AG08396 (cell line): Measurements from ENCODE around the gene WNT5B.

Experiments used
- DNase-seq: peaks from one replicate; pipeline ENCODE4 v3.0.0; 2012; ENCODE audit warnings: low spot score, mixed read lengths

The WNT5B gene

DNA sequence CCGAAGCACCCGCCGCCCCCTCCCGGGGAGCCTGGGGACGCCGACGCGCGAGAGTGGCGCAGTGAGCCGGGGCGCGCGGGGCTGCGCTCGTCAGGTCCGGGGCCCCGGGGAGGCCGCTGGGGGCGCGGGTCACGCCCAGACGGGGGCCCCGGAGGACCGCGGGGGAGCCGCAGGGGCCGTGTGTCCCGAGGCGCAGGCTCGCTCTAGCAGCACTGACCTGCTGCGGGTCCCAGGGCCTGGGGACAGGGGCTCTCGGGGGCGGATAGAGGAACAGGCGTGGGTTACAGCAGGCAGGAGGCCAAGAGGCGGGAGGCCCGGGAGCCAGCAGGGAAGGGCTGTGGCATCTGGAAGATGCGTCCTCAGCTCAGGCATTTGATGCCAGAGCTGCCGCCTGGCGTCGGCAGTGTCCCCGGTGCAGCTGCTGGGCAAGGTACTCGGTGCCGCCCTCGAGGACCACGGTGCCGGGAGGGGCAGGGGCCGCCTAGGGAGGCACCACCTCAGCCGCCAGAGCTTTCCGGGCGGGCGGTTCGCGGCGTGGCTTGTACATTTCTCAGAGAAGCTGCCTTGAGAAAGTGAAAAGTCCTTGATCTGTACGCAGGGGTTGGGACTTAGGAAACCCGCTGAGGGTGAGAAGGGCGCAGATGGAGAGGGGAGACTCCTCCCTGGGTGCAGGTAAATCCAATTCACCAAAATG, 1.2 kb downstream of the WNT5B start:
- DNase-seq, result no peak

DNA sequence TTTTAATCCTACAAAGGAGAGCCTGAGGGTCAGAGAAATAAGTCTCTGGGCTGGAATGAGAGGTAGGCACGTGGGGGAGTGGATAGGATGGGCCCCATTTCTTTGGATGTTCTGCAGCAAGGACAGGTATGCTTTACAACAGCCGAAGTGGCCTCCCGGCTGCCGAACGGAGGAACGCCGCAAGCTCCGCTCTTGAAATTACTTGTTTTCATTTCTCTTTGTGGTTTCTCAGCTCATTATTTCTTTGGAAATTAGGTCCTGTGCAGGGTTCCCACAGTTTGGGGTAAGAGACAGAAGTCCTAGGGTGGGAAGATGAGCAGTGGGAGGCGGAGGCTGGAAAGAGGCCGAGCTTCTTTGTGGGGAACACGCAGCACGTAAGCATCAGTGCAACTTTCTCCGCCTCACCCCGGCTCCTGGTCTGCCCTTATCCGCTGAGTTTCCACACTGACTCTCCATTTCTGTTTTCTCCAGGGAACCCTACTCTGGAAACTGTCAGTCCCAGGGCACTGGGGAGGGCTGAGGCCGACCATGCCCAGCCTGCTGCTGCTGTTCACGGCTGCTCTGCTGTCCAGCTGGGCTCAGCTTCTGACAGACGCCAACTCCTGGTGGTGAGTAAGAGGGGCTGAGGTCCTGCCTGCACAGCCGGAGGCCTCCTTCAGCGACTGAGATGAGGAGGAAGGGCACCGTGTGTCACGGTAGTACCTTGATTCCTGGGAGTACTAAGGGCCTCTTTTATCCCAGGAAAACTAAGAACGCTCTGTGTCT, 2.0 kb downstream of the WNT5B start:
- DNase-seq, result no peak

DNA sequence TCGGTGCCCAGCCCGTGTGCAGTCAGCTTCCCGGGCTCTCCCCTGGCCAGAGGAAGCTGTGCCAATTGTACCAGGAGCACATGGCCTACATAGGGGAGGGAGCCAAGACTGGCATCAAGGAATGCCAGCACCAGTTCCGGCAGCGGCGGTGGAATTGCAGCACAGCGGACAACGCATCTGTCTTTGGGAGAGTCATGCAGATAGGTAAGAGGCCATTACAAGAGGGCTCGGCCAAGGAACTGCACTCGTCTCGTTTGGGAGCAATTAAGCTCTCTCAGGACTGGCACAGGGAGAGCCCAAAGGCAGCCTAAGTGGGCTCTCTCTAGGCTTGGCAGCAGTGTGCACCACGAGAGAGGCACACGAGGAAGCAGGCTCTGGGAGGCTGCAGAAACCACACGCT, 3.7 kb downstream of the WNT5B start:
- DNase-seq, result no peak

GRCh38 chr12:1633459-1633858, 4.4 kb downstream of the WNT5B start:
- DNase-seq, result no peak

DNA sequence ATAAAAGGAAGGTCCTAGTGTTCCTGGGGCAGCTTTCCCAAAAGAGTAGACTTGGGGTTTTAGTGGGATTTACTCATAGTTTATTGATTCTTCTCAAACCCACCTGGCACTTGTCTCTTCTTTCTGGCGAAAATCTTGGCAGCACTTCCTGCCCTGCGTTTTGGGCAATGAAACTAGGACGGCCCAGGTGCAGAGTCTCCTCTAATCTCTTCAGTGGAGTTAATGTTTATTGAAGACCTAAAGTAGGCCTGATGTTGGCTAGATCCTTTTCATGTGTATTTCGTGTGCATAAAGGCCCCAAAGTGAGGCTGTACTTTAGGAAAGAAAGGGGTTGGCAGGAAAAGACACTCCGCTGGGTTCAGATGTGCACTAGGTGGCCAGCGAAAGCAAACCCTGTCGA, 5.1 kb downstream of the WNT5B start:
- no peak for DNase-seq

DNA sequence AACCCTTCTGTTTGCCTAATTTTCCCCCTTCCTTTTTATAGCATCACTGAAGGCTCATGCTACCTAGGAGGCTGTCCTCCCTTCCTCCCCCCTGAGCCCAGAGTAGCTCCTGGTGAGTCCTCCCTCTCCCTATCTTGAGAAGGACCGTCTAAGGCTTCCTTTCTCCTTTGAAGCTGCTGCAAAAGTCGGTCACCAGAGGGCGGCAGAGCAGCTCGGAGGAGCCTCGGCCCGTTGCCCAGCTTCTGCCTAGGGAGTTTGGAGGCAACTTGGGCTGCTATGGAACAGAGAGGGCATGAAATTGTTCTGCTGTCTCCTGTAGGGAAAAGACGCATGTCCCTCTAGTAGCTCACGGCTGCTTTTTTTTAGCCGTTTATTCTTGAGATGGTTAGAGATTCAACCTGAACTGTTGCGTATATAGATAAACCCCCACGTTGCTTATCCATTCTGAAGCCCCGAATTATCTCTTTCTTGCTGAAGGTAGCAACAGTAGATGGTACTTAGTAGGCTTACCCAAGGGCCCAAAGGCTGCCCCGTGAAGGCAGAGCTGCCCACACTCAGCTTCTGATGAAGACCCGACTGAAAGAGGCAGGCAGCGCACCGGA, 5.7 kb downstream of the WNT5B start:
- DNase-seq, result peak; percentile 85

DNA sequence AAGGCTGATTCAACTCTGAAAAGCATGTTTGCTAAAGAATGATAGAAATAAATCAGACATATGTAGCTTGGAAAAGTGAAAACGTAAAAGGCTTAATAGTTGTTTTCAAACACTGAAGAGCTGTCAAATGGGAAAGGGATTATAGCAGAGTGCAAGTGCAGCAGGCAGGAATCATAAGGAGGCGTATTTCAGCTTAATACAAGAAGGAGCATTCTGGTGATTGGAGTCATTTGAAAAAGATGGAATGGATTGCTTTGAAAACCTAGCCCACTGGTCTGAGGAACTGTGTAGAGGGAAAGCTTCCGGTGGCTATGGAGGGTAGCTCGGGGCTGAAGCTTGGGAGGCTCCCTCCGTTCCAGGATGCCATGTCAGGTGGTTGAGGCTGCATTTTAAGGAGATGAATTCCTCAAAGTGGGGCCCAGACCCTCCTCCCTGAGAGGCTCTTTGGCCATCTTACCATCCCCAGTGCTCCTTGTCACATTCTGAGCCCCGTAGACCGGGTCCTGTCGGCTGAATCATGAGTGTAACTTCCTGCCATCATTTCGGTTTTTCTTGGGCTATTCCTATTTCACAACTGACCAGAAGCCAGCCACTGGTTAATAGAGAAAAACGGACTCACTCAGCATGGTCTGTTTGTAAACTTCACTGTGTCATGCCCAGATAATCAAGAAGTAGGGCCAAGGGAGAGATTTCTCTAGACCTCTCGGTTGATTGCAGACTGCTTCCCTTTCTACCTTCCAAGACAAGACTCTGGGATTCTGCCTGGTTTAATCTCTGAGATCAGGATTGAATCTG, 6.5 kb downstream of the WNT5B start:
- no peak for DNase-seq

DNA sequence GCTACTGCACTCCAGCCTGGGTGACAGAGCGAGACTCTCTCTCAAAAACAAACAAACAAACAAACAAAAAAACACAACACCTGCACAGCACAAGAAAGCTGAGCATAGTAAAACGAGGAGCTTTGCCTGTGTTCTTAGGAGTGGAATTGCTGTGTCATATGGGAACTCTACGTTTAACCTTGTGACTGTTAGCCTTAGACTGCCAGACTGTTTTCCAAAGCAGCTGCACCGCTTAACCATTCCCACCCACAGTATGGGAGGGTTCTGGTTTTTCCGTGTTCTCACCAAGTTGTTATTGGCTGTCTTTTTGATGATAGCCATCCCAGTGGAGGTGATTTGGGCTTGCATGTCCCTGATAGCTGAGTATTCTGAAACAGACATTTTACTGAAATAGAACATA, 9.2 kb downstream of the WNT5B start:
- no peak for DNase-seq

GRCh38 chr12:1639538-1639937, 10.5 kb downstream of the WNT5B start:
- DNase-seq, result no peak

- DNase-seq, result no peak
These were observed 11.6 kb downstream of the WNT5B start for GRCh38 chr12:1640328-1641234.

GRCh38 chr12:1642513-1642912, 13.5 kb downstream of the WNT5B start:
- DNase-seq, result no peak

DNA sequence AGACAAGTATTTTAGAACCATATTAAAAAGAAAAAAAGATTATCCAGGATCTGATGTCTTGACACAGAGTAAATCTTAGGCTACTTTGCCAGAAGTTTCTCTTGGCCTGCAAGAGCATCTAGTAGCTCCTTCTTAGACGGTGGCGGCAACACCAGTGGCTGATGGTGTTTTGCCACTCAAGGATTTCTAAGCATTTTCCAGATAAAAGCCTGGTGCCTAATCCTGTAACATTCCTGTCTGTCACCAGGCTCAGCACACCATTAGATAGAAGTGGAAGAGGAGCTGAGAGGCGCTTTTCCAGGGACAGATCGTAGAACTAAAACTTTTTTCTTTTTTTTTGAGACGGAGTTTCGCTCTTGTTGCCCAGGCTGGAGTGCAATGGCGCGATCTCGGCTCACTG, 14.0 kb downstream of the WNT5B start:
- no peak for DNase-seq

GRCh38 chr12:1643905-1644533, 15.0 kb downstream of the WNT5B start:
- no peak for DNase-seq

DNA sequence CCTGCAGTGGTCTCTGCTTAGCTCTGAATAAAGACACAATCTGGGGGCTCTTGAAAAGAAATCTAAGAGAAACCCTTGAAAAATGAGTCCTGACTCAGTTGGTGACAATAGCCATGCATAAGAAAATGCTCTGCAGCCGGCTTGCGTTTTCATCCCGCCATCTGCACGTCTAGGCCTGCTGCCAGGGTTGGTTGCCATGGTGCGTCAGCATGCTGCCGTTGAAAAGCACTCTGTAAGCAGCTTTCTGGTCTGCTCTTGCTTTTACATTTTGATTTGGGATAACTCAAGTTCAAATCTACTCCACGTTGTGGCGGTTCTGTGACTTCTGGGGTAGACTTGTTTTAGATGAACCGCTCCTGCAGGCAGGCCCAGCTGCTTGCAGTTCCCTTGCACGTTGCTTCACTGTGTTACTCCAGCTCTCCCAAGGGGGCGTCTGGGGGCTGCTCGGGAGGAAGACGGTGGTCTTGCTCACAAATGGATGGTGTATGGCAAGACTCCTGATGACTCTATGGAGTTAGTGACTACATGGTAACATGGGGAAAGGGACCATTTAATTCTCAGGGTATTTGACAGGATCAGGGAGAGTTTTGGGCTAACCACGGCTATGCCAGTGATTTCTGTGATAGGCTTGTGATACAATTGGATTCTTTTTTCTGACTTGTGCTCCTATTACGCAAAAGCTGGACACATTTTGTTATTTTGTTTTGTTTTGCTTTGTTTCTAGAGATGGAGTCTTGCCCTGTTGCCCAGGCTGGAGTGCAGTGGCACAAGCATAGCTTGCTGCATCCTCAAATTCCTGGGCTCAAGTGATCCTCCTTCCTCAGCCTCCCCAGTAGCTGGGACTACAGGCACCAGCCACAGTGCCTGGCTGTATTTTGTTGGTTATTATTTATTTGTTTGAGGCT, 15.8 kb downstream of the WNT5B start:
- peak; percentile 90 for DNase-seq

DNA sequence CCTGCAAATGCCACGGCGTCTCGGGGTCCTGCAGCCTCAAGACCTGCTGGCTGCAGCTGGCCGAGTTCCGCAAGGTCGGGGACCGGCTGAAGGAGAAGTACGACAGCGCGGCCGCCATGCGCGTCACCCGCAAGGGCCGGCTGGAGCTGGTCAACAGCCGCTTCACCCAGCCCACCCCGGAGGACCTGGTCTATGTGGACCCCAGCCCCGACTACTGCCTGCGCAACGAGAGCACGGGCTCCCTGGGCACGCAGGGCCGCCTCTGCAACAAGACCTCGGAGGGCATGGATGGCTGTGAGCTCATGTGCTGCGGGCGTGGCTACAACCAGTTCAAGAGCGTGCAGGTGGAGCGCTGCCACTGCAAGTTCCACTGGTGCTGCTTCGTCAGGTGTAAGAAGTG, 16.8 kb downstream of the WNT5B start:
- DNase-seq, result no peak

DNA sequence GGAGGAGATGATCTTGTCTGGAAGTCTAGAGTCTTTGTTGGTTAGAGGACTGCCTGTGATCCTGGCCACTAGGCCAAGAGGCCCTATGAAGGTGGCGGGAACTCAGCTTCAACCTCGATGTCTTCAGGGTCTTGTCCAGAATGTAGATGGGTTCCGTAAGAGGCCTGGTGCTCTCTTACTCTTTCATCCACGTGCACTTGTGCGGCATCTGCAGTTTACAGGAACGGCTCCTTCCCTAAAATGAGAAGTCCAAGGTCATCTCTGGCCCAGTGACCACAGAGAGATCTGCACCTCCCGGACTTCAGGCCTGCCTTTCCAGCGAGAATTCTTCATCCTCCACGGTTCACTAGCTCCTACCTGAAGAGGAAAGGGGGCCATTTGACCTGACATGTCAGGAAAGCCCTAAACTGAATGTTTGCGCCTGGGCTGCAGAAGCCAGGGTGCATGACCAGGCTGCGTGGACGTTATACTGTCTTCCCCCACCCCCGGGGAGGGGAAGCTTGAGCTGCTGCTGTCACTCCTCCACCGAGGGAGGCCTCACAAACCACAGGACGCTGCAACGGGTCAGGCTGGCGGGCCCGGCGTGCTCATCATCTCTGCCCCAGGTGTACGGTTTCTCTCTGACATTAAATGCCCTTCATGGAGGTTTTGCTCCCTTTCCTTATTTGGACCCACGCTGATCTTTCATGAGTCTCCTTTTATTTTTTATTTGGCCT, 17.7 kb downstream of the WNT5B start:
- DNase-seq, result no peak

DNA sequence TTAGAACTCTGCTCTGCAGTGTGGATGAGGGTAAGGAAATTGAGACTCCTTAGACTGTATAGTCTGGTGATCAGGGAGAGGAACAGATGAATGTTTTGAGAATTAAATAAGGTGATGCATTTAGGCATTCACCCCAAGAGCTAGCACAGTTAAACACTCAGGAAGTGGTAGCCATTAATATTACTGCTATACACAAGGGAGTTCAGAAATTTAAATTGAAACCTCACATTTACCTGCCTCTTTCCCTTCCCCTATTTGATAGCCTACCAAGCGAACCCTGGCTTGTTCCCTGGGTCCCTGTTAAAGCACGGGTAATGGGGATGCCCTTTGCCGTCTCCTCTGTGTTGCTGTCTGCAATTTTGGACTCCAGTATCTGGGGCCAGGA, 18.2 kb downstream of the WNT5B start:
- no peak for DNase-seq

DNA sequence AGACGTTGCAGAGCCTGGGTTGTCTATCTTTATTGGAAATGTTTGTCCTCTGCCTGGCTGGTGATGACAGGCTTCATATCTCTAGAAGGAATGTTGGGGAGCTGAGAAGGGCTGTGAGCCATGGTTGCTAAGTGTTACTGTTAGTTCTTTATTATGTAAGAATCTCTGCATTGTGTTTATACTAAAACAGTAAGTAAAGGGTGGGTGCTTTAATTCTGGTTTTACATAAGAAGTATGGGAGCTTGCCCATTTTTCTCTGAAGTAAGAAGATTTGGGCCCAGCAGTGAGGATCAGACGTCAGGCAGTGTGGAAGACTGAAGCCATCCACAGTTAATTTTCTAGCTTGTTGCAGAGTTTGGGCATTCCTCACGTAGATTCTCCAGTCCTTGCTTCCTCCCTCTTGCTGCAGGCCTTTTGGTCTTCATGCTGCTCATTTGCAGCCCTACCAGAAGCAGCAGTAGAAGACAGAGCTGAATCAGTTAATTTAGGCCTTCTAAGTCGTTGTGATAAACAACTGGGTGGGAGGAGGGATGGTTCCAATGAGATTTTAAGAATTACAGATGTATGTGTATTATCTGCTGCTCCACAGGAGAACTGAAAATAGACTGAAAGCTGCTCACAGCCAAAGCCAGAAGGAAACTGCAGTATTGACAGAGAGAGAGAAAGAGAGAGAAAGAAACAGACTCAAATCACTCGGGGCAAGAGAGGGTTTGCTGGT, 21.4 kb downstream of the WNT5B start:
- DNase-seq, result no peak

GRCh38 chr12:1650978-1651361, 21.9 kb downstream of the WNT5B start:
- no peak for DNase-seq
